Midbrain (tissue), 1 donor: ENCODE data around the gene PTPRN2.
A peak's percentile ranks its signal among the peaks of the same experiment; 100 is the strongest.

Source experiments
- DNase-seq: peaks from one replicate; lab custom pipeline; 2025; lab: John Stamatoyannopoulos, UW

PTPRN2 gene

DNA sequence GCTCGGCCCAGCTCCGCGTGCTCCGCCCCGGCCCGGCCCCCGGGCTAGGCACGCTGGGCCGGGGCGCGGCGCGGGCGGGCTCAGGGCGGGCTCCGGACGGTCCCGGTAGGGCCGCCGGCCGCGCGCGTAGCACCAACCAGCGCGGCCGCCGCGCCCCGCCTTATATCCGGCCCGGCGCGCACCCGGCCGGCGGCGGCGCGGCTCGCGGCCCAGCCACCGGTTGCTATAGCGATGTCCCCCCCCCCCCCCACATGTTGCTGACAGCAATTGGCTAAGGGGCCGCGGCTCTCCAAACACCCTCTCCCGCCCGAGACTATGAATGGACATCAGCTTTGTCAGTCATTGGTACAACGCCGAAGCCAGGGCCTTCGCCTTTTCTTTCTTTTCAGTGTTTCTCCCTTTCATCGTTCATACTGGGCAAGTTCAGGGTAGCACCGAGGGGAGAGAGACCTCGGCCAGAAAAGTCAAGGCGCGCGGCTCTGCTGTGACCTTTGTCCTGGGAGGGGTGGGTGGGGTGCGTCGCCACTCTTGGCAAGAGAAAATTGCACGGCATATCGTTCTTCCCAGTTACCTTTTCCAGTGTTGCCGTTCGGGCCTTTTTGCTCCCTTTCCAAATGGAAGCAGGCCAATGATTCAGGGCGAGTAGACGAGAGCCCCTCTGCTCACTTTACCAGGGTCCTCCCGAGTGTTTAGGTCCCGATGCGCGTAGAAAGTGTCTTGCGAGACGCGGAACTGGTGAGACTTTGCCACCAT is 896.6 kb downstream of the PTPRN2 start:
- peak; percentile 81 for DNase-seq

DNA sequence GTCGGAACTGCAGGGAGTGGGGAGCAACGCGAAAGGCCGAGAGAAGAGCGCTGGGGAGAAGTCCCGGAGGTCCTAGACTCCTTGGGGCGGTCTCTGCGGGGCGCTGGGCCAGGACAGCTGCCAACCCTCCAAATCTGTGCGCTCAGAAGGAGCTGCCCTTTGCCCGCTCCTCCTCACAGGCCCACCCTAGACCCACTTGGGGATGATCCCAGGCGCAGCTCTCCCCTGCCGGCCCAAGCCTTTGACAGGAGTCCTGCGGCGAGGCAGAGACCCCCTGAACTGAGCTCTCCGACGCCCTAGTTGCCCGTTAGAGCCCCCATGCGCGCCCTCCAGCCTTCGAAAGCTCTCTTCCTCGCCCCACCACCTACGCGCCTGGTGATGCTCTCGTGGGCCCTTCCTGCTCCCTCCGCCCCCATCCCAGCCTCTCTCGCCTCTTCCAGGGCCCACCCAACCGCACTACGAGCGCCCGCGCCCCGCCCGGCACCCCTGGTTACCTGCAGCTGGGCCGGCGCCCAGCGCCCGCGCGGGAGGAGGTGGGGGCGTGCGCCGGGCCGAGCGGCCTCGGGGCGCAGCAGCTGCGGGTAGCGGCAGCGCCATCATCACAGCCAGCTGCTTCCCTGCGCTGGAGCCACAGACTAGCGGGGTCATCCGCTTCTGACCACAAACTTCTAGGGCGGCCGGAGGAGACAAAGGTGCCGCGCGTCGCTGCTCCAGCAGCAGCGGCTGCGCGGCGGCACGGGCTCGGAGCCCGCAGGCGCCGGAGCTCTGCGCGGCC is 897.4 kb downstream of the PTPRN2 start:
- DNase-seq: no peak

DNA sequence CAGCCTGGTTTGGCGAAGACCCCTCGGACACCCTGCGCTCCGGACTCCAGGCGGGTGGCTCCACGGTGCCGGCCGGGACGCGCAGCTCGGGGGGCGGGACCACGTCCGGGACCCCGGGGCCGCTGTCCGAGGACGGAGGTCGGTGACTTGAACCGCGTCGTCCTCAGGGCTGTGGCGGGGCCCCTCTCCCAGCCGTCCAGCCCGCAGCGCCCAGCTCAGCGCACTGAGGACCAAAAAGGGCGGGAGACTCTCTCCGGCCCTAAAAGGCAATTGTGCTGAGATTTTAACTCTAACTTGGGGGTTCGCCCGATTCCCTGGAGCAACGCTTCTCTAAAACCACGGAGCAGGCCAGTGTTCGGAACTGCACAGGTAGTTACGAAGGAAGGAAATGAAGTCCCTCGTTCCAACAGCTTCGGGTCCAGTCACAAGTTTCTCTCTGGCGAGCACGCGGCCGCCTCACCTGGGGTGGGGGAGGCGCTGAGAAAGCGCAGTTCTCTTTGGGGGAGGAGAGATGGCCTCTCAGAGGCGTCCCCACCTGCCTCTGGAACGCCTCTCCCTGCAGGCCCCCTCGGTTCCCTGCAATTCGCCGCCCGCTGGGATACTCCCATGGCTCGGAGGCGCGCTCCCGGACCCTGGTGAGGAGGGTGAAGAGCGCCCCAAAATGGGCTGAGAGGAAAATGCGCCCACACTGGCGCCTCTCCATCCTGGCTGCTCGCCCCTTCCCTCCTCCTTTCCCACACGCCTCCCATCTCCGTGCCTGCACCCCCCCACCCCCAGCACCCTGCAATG is 898.2 kb downstream of the PTPRN2 start:
- DNase-seq: no peak

DNA sequence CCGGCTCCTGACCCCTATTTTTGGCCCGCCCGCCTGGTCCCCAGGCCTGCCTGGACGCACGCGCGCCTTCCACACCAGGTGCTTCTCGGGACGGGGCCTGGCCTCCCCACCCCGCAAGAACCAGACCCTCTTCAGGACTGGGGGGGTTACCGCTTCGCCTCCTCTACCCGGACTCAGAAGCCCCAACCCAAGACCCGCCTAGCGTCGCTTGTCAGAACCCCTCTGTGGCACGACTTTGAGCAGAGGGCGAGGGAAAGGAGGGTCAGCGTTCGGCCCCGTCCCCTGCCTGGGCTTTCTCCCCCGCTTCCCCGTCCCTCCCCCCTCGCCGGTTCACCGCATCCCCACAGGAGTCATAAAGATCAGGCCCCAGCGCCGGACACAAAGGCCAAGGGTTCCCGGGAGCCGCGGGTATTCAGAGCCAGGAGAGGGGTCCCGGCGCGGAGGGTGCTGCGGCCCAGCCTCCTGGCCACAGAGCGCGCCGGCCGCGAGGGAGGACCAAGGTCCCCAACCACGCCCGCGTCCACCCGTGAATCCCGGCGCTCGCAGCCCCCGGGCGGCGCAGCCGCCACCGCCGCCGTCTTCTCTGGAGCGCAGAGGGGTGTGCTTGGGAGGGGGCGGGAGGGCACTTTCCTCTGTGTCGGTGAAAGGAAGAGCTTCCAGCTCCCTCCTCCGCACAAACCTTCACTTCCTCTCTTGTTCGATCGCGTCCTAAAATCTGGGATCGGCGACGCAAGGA is 898.9 kb downstream of the PTPRN2 start:
- DNase-seq: no peak

DNA sequence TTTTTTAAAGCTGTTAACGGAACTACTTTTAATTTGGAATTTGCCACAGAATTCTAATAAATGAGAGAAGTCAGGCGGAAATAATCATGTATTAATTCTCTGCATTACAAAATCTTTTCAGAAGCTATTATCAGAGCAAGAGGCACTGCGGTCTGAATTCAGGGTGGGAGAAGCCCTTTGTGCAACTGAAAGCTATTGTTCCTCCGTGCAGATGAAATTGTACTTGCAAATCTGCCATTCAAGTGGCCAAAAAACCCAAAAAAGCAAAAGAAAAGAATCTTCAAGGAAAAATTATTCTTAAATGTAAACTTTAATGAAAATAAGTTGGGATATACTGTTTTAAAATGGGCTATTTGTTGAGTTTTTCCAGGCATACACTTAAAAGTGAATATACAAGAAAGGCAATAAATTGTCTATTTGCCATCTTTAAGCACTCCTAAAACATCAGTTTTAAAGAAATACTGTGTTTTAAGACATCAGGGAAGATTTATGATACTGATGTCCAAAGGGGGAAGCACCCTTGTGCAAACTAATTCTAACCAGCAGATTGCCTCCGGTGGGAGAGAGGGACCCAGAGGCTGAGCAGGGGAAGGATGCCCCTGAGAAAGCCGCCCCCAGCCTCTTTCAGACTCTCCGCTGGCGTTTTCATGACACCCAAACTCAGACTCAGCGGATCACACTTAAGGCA is 899.6 kb downstream of the PTPRN2 start:
- no peak for DNase-seq

GRCh38 chr7:157687158-157687557 is 900.5 kb downstream of the PTPRN2 start:
- DNase-seq: no peak

DNA sequence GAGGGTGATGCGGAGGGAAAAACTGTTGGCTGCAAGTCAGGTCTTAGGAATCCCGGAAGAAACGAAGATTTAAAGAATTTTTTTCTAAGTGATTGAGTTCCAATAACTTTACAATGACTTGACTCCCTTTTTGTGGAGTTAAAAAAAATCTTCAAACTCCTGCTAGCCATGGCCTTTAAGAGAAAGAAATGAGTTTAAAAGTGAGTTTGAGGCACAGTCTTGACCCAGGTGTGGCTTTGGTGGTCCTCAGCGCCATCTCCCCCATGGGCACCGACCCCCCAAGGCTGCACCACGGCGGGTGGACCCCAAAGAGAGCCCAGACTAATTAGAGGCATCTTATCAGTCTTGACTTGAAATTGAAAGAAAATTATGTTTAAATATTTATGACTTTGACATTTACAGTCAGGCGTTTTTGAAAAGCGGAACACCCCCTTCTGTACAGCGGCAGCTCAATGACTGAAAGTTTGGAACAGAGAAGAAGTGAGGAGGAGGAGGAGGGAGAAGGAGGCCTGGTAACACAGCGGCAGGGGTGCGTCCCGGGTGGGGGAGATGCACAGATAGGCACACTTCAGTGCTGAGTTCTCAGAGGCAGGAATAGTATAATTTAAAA is 901.2 kb downstream of the PTPRN2 start:
- DNase-seq: no peak

DNA sequence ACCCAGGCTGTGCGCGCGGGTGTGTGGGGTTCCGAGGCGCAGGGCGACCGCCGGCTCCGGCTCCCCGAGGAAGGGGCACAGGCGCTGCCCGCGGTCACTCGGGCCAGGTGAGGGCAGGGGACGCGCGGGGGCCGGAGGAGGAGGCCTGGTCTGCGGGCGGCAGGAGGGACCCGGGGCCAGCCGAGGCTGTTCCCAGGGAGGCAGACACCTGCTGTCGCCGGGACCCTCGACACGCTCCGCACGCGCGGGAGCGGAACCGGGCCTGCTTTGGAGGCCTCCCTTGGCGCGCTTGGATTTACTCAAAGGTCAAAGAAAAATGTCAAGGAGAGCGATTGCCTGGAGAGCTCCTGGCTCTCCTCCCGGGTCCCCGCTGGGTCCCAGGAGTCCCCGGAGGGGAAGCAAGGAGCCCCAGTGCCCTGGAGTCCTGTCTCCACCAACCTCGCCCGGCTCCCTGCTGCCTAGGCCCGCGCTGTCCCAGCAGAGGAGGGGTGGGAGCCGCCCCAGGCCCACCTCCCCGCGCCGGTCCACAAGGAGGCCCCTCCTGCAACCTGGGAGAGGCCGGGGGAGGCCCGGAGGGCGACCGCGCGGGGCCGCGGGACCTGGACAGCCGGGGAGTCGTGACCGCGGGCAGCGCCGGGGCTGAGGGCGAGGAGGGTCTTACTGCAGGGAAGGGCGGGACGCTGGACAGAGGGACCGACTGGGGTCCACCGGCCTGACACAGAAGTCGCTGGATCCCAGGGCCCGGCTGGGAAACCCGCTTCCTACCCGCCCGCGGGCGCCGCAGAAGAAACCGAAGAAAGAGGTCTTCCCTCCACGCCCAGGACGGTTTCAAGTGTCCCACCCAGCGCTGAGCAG is 902.0 kb downstream of the PTPRN2 start:
- DNase-seq: no peak

- no peak for DNase-seq
These were observed 902.7 kb downstream of the PTPRN2 start for GRCh38 chr7:157684909-157685429.

DNA sequence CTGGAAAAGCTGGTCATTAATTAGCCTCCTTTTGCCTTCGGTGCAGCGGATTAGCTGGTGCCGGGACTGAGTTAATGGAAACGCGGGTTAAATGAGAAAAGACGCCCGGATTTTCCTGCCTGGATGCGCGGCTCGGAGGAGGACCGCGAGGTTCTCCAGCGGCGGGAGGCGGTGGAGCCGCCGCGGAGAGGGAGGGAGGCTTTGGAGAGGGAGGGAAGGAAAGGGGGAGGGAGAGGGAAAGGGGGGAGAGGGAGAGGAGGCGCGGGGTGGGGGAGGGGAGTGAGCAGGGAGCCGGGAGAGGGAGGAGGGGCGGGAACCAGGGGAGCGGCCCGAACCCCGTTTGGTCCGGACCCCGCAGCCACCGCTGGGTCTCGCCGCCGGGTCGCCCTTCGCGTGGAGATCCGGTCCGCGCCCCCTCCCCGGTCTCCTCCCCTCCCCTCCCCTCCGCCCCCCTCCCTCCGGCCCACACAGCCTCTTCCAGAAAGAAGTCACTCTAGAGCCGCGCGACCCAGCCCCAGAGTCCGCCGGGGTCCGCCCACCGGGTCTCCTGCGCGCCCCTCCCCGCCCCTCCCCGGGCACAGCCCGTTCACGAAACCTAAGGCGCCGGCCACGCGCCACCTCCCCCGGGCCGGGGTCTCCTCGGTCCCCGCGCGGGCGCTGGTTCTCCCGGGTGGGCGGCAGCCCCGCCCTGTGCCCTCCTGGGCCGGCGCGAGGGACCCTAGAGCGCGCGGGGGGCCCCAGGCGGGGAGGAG is 903.3 kb downstream of the PTPRN2 start:
- DNase-seq: no peak

- no peak for DNase-seq
These were observed 903.9 kb downstream of the PTPRN2 start for GRCh38 chr7:157683747-157684156.

DNA sequence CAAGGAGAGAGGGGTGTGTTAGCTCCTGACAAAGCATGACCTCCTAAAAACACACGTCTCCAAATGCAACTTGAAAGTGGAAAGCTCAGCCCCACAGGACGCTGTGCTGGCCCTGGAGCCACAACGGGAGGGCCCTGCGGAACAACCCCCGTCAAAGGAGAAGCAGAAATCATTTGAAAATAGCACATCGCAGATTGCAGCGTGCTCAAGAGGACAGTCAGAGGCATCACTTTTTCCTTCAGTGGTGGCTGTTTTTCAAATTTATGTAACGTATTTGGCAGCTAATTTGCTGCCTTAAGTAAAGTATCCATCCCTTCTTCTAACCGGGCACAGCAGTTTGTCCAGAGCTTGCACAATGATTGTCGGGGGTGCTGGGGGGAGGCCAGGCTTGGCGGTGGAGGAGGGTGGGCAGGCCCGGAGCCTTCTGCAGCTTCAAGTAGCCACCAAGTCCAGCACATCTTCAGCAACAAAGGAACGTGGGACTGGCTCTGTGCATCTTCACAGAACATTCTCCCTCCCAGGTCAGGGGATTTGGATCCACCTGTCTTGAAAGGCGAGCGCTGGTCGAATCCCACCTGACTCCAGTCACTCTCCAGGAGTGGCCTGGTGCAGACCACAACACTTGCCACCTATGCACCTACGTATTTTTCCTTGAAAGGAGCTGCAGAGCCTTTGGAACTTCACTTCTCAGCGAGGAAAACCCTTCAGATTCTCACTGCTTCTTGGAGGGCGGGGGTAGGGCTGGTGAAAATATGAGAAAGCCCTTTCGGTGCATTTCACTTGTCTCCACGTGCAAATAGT is 904.5 kb downstream of the PTPRN2 start:
- DNase-seq: no peak

- no peak for DNase-seq
These were observed 905.3 kb downstream of the PTPRN2 start for GRCh38 chr7:157682064-157682945.

GRCh38 chr7:157679607-157680006 is 908.0 kb downstream of the PTPRN2 start:
- no peak for DNase-seq

- DNase-seq: no peak
These were observed 909.1 kb downstream of the PTPRN2 start for GRCh38 chr7:157678501-157678900.

DNA sequence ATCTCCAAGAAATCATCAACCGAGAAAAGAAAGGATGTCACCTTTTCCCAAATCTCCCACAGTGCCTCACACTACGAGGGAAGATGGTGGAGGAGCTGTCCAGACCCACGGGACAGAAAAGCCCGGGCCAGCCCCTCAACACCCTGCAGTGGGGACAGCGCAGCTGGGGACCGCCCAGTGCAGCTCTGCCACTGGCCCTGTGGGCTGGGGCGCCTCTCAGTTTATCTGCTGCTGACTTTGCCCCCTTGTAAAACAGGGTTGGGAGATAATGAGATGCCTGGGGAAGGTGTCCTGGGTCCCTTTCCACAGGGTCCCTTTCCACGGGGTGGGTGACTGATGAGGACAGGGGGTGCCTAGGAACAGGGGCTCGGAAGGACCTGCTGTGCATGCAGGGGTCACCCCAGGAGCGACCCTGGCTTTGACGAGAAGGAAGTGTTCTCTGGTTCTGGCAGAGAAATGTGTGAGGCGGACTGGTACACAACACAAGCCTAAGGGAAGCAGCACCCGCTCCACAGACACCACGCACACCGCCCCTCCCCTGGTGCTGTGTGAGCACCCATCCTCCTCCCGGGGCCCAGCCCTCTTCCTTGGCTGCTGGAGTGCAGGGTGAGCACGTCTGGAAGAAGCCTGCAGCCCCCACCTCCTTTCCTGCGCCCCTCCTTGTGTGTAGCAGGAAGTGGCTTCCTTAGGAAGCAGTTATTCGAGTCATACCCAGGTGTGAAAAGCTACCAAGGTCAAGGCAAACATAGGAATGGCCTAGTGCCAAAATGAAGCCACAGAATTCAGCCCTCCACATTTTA is 911.0 kb downstream of the PTPRN2 start:
- no peak for DNase-seq
